ENCODE measurements around the gene GAS7.

The GAS7 gene

GRCh38 chr17:10073941-10074340 lies 124.5 kb downstream of the GAS7 start:
- TF ChIP-seq CSRNP3 (CRISPR knock-in tag; IDR thresholded peaks at IDR 0.05) (no peak), SNAI2 (CRISPR knock-in tag; IDR thresholded peaks at IDR 0.05) (no peak), RARB (CRISPR knock-in tag; IDR thresholded peaks at IDR 0.05) (no peak), ZFP30 (CRISPR knock-in tag; IDR thresholded peaks at IDR 0.05) (no peak), ZNF70 (CRISPR knock-in tag; IDR thresholded peaks at IDR 0.05) (no peak), ZNF8 (CRISPR knock-in tag; IDR thresholded peaks at IDR 0.05) (no peak), OSR1 (CRISPR knock-in tag; IDR thresholded peaks at IDR 0.05) (no peak), PPARA (CRISPR knock-in tag; IDR thresholded peaks at IDR 0.05; ENCODE audit: borderline replicate concordance) (no peak), ZNF565 (CRISPR knock-in tag; conservative IDR thresholded peaks at IDR 0.05; ENCODE audit: low read depth) (no peak), GLIS3 (CRISPR knock-in tag; IDR thresholded peaks at IDR 0.05) (no peak), BACH2 (CRISPR knock-in tag; IDR thresholded peaks at IDR 0.05; ENCODE audit: borderline replicate concordance) (no peak), TCF4 (CRISPR knock-in tag; IDR thresholded peaks at IDR 0.05; ENCODE audit: borderline replicate concordance) (no peak), TSHZ2 (CRISPR knock-in tag; IDR thresholded peaks at IDR 0.05) (no peak), TOX (CRISPR knock-in tag; IDR thresholded peaks at IDR 0.05; ENCODE audit: borderline replicate concordance) (no peak), ZFP3 (CRISPR knock-in tag; IDR thresholded peaks at IDR 0.05) (no peak)
- TF ChIP-seq, protein P1, sequence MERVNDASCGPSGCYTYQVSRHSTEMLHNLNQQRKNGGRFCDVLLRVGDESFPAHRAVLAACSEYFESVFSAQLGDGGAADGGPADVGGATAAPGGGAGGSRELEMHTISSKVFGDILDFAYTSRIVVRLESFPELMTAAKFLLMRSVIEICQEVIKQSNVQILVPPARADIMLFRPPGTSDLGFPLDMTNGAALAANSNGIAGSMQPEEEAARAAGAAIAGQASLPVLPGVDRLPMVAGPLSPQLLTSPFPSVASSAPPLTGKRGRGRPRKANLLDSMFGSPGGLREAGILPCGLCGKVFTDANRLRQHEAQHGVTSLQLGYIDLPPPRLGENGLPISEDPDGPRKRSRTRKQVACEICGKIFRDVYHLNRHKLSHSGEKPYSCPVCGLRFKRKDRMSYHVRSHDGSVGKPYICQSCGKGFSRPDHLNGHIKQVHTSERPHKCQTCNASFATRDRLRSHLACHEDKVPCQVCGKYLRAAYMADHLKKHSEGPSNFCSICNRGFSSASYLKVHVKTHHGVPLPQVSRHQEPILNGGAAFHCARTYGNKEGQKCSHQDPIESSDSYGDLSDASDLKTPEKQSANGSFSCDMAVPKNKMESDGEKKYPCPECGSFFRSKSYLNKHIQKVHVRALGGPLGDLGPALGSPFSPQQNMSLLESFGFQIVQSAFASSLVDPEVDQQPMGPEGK (CRISPR knock-in tag; IDR thresholded peaks at IDR 0.05; ENCODE audit: borderline replicate concordance), result no peak
- TF ChIP-seq, protein P2, sequence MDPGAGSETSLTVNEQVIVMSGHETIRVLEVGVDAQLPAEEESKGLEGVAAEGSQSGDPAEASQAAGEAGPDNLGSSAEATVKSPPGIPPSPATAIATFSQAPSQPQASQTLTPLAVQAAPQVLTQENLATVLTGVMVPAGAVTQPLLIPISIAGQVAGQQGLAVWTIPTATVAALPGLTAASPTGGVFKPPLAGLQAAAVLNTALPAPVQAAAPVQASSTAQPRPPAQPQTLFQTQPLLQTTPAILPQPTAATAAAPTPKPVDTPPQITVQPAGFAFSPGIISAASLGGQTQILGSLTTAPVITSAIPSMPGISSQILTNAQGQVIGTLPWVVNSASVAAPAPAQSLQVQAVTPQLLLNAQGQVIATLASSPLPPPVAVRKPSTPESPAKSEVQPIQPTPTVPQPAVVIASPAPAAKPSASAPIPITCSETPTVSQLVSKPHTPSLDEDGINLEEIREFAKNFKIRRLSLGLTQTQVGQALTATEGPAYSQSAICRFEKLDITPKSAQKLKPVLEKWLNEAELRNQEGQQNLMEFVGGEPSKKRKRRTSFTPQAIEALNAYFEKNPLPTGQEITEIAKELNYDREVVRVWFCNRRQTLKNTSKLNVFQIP (CRISPR knock-in tag; IDR thresholded peaks at IDR 0.05; ENCODE audit: borderline replicate concordance, low read depth), result no peak
- TF ChIP-seq, protein P3, sequence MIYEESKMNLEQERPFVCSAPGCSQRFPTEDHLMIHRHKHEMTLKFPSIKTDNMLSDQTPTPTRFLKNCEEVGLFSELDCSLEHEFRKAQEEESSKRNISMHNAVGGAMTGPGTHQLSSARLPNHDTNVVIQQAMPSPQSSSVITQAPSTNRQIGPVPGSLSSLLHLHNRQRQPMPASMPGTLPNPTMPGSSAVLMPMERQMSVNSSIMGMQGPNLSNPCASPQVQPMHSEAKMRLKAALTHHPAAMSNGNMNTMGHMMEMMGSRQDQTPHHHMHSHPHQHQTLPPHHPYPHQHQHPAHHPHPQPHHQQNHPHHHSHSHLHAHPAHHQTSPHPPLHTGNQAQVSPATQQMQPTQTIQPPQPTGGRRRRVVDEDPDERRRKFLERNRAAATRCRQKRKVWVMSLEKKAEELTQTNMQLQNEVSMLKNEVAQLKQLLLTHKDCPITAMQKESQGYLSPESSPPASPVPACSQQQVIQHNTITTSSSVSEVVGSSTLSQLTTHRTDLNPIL (CRISPR knock-in tag; IDR thresholded peaks at IDR 0.05; ENCODE audit: low read depth), result no peak
- no peak for ATAC-seq

DNA sequence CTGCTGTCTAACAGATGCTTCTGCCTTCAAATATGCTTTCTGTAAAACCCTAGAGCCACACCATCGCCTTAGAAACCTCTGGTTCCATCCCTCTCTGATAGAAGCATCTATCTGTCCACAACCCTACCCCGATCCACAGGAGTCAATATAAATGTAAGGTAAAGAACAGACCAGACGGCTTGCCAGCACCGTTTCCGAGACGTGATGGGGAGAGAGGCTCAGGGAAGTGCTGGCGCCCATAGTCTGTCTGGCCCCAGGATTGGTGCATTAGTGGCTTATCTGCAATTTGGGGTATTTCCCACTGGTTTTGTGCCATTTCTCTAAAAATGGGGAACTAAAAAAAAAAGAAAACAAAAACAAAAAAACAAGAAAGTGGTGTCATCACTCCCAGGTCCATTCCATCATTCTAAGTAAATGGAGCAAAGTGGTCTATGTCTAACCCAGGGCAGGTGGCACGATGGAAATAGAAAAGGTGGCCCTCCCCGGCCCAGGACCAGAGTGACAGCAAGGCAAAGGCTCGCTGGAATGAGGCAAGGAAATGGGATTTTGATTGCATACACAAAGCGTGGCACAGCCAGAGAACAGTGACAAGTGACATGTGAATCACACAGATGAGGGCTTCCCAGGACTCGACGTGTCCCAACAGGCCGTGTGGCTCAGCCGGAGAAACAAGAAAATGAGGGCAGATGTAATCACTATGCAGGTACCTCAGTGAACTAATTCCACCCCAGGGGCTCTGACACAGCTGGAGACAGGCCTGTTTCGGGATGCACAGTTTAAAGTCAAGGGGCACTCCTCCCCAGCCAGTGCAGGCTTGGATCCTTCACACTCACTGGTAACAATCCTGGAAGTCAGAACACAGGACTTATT lies 125.6 kb downstream of the GAS7 start:
- no peak for ATAC-seq
- TF ChIP-seq PPARA (CRISPR knock-in tag; IDR thresholded peaks at IDR 0.05; ENCODE audit: borderline replicate concordance), result no peak
- no peak for TF ChIP-seq ARNTL (CRISPR knock-in tag; IDR thresholded peaks at IDR 0.05; ENCODE audit: borderline replicate concordance, low read depth)
- no peak for TF ChIP-seq ZNF8 (CRISPR knock-in tag; IDR thresholded peaks at IDR 0.05)
- no peak for TF ChIP-seq ZFP3 (CRISPR knock-in tag; IDR thresholded peaks at IDR 0.05)
- TF ChIP-seq TOX (CRISPR knock-in tag; IDR thresholded peaks at IDR 0.05; ENCODE audit: borderline replicate concordance), result no peak
- TF ChIP-seq, protein P3 (CRISPR knock-in tag; IDR thresholded peaks at IDR 0.05; ENCODE audit: low read depth), result no peak
- TF ChIP-seq CSDC2 (CRISPR knock-in tag; IDR thresholded peaks at IDR 0.05), result no peak
